ENCODE data around the gene LMBRD1.
"Not testable (repeated sequence)": the region's sequence is repeated elsewhere in the genome, so short reads cannot be mapped to it uniquely, and the experiment has no call there.

Gene LMBRD1

DNA sequence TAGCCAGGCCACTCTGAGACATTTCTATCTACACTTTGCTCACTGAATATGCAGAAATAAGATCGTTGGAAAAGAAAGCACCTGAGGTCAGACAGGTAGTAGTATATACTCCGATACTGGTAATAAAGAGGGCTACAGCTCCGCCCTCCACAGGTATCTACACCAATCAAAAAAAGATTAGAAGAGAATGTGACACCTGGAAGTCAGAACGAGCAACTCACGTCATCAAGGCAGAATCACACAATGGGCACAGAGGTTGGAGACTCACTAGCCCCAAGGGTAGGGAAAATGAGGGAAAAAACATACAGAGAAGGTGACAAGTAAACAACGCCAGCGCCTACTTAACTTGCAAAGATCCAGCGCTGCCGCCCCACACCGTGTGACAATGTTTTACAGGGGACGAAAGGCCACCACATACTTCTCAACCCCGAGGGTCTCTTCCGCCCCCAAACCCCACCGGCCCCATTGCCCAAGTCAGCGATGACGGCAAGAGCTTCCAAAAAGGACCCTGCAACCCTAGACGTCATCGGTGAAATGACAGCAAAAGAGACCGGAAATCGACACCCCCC is 653 bp downstream of the LMBRD1 start:
- no peak for DNase-seq

DNA sequence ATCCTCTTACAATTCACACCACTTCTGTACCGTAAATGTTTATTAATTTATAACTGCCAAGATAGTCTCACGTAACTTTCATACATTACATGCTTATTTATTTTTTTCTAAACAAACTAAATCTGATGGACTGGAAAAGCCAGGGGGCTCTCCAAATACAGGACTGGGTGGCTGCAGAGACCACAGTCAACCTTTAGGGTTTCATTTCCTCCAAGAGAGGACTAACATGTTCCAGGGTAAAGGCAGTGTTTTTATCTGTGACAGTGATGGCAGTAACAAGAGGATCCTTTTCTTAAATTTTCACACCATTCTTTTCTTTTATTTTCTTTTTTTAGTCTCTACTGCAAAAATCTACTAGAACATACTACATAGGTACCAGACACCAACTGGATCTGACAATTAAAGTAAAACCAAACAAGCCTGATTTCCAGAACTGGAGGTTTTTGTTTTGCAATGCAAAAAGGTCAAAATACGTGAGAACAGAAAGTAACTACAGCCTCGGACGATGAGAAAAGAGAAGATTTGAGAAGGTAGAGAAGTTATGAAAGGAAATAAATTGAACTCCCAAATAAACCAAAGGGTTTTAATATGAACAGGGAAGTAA is 1.2 kb downstream of the LMBRD1 start:
- DNase-seq, result no peak

DNA sequence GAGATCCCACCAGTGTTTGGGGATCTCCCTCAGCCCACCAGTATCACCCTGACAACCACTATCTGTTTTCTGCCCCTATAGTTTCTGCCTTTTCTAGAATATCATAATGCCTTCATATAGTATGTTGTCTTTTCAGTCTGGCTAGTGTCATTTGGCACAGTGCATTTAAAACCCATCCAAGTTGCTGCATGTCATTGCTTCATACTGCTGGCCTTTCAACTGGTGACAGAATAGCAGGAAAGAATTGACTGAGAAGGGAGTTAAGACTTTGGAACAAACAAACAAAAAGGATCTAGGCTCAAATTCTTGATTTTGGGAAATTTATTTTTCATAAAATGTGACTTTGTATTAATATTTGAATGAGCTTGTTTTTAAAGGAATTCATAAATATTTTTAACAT is 4.5 kb downstream of the LMBRD1 start:
- DNase-seq, result no peak

DNA sequence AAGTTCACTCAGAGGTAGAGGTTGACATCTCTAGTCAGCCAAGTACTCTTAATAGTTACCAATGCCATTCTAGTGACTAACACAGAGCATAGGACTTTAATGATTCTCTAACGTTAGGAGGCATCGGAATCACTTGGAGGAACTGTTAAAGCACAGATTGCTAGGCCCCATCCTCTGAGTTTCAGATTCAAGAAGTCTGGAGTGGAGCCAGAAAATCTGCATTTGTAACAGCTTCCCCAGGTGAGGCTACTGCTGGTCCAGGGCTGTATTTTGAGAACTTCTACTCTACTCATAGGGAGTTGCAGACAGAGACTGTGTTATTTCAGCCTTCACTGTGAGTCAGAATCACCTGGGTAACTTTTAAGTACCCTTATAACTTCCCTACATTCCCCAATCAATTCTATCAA is 5.7 kb downstream of the LMBRD1 start:
- DNase-seq, result no peak

DNA sequence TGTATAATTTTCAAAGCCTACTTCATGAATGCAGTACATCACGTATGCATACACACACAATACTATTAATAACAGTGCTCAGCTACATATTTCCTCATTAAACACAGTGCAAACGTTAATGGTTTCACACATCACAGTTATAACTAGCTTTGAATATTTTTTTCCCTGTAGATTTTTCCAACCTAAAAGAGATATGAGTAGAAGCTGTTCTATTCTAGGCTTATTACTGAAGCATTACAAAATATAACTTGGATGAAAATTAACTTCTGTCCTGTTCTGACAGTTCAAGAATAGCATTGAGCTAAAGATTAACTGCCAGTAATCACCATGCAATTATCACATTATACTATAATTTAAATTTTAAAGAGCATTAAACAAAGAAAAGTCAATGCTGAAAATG is 6.2 kb downstream of the LMBRD1 start:
- DNase-seq, result no peak

DNA sequence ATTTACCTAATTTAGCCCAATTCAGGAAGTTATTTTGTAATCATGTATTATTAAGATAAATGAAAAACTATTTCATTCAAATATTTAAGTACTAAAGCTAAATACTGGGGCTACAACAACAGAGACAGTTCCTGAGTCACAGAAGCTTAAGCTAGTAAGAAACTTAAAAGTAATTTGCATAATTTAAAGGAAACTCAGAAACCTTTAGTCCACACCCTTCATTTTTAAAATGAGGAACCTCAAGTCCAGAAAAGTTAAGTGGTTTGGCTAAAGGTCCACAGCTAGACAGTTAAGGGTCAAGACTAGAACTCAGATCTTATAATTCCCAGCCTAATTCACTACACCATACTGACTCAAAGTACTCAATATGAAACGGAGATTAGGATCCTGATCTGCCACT is 7.2 kb downstream of the LMBRD1 start:
- DNase-seq, result no peak

DNA sequence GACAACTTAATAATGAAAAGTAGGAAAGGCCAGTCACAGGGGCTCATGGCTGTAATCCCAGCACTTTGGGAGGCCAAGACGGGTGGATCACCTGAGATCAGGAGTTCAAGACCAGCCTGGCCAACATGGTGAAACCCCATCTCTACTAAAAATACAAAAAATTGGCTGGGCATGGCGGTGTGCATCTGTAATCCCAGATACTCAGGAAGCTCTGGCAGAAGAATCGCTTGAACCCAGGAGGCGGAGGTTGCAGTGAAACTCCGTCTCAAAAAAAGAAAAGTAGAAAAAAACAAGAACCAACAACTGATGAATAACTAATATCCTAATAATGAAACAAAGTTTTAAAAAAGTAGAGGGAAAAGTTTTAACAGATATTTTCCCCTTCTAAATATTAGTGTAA is 9.4 kb downstream of the LMBRD1 start:
- DNase-seq, result not testable (repeated sequence)

DNA sequence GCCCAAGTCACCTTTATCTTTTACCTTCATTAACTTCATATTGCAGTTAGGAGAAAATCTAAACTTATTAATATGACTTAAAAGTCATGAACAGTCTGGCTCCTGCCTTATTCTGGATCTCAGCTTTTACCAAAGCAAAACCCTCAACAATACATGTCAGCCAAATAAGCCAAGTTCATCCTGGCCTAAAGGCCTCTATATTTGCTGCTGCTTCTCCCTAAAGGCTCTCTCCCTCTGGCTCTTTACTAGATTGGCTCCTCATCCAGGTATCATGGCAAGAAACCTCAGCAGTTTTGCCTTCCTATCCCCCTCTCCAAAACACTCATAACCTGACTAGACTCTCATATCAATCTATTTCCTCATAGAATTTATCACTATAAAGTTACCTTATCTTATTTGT is 11.1 kb downstream of the LMBRD1 start:
- no peak for DNase-seq

DNA sequence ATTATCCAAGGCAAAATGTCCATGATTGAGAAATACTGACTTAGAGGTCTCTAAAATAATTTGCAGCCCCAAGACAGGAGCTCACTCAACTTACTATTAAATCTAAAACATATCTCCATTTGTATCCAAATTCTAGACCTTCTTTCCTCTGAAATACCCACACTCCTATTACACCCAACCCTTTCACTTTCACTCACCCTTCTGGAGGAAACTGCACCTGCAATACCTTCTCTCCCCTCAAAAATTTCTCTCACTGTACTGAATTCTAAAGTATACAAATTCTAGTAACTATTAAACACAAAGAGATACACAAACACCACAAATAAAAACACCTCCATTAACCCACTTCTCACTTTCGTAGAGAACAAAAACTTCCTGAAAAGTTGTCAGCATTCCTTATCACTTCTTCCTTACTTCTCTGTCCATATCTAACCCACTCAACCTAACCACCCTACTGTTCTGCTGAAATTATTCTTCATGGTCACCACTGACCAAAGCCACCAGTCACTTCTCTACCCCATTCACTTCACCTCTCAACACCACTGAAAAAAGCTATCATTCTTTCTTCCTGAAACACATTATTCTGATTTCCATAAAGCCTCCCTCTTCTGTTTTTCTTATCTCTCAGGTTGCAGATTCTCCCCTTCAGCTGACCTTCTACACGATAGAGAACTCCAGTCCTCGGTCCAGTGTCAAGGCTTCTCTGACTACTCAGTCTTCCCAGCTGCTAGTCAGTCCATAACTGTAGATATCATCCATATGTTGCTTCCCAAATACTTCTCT is 12.0 kb downstream of the LMBRD1 start:
- DNase-seq, result no peak

DNA sequence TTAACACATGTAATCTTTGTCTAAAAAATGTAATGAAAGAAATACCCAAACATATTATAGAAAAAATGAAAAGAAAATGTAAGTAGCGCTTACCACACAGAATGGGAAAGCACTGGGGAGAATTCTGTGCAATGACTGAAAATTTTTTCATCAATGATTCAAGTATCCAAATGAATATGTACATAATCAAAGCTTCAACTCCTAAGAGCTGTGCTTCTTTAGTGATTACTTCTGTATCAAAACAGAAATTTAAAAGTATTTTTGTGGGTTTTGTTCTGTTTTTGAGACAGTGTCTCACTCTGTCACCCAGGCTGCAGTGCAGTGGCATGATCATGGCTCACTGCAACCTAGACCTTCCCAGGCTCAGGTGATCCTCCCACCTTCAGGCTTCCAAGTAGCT is 13.7 kb downstream of the LMBRD1 start:
- no peak for DNase-seq

DNA sequence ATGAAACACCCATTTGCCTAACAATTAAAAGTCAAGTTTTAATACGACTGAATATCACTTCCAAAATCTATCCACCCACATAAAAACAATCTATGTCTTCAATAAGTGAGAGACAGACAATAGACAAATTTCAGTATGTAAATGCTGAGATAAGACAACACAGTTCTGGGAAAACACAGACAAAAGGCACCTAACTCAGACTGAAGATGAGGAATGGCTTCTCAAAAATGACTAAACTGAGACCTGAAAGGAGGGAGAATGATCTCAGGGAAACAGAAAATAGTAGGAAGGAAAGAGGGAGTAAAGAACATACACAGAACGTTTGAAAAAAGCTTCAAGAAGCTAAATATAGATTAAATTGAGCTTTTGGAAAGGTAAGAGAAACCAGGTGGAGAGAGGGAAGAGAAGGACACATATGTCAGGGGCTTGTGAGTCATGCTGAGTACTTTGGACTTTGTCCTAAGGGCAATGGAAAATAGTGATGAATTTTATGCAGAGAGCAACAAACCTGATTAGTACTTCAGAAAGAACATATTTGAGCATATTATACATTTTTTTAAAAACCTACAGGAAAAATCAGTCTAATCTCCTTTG is 16.1 kb downstream of the LMBRD1 start:
- no peak for DNase-seq

DNA sequence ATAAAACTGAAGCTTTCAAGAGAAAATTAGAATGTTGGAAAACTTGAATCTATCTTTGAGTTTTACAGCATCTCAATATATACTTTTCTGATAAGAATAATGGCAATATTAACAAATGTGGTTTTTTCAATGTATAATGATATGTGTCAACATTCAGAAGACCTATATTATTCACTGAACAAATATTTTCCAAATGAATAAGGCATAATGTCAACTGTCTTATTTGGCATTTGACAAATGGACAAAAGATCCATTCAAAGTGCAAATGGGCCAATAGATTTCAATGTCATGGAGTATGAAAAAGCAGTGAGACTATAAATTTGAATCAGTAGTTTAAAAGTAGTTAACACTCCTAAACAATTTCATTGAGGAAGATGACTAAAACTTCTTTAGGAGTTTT is 20.9 kb downstream of the LMBRD1 start:
- DNase-seq, result no peak

DNA sequence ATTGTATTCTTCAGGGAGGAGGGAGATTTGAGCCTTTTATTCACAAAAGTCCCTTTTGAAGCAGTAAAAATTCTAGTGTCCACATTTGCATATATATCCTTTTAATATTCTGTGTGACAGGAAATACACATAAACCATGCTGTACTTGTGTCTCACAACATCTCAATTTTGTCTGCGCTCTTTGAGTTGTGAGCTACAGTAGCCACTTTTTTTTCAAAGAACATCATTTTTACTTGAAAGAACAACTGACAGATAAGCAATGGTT is 21.3 kb downstream of the LMBRD1 start:
- no peak for DNase-seq

DNA sequence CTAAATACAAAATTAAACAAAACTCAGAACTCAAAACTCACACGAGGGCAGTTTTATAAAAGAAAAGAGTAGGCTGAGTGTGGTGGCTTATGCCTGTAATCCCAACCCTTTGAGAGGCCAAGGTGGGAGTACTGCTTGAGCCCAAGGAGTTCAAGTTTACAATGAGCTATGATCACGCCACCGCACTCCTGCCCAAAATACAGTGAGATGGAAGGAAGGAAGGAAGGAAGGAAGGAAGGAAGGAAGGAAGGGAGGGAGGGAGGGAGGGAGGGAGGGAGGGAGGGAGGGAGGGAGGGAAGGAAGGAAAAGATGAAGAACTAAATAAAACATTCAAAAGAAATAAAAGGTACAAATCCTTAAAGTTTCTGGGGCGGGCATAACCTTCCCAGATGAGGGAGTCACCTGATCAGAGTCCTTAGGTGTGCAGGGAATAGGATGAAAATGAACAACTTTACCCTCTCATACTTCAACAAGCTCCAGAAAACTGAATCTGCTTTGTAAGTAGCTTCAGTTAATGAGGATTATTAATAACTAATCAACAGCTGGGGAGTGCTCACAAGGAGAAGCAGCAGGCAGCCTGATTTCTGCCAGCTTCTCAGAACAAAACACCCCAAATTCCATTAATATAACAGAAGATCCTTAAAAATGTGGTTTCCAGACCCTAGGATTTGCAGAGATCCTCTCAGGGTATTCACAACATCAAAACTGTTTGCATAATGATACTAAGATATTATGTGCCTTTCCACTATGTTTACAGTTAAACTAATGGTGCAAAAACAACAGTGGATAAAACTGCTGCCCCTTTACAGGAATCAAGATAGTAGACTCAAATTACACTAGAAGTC is 21.8 kb downstream of the LMBRD1 start:
- DNase-seq, result no peak

DNA sequence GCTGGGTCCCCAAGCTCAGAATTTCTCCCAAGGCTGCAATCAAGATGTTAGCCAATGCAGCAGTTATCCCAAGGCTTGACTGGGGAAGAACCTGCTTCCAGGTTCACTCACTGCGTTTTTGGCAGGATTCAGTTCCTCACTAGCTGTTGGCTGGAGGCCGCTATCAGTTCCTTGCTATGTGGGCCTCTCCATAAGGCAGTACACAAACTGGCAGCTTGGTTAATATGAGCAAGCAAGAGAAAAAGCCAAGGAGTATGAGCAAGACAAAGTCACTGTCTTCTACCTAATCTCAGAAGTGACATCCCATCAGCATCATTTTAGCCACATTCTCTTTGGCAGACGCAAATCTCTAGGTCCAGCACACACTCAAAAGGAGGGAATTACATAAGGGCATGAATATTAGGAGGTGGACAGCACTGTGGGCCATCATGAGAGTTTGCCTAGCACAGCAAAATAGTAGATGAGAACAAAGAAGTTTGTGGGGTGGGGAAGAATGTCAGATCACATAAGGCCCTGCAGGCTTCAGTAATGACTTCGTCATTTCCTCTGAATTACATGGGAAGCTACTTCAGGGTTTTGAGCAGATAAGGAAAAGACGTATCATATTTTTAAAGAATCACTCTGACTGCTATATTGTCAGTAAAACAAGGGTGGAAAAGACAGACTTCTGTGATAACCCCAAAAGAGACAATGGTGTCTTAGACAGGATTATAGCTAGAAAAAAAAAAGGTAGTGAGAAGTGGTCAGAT is 25.5 kb downstream of the LMBRD1 start:
- no peak for DNase-seq

DNA sequence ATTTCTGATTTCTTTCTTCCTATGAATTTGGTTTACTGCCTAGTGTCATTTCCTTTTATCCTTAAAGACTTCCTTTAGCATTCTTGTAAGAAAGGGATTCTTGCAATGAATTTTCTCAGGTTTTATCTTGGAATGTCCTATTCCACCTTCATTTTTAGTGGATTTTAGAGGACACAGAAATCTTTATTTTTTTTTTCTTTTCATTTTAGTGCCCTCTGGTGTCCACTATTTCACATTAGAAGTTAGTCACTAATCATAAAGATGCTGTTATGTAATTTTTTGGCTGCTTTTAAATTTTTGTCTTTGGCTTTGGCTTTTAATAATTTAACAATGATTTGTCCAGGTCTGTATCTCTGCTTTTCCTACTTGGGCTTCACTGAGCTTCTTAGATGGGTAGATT is 28.1 kb downstream of the LMBRD1 start:
- no peak for DNase-seq

DNA sequence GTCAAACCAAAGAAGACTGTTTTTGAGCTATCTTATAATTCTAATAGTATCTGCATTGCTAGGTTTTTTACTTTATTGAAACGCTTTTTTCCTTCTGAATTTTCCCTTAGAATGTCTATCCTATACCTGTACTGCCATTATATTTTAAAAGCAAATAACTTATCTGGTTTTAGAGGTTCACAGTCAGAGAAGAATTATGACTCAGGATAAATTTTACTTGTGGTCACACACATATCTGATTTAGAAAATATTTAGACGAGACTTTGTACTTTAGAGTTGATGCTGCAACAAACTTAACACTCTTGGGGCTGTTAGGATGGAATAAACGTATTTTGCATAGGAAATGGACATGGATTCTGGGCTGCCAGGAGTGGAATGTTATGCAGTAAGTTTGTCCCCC is 33.0 kb downstream of the LMBRD1 start:
- no peak for DNase-seq

DNA sequence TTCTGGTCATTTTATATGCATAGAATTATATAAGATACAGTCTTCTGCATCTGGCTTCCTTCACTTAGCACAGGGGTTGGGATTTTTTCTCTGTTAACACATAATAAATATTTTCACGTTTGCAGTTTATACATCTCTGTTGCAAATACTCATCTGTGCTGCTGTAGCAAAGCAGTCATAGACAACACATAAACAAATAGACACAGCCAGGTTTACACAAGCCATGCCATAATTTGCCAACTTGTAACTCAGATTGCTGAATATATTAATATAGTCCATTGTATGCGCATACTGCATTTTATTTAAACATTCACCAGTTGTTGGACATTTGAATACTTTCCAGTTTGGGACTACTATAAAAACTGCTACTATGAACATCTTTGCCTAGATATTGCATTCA is 35.0 kb downstream of the LMBRD1 start:
- DNase-seq, result no peak

DNA sequence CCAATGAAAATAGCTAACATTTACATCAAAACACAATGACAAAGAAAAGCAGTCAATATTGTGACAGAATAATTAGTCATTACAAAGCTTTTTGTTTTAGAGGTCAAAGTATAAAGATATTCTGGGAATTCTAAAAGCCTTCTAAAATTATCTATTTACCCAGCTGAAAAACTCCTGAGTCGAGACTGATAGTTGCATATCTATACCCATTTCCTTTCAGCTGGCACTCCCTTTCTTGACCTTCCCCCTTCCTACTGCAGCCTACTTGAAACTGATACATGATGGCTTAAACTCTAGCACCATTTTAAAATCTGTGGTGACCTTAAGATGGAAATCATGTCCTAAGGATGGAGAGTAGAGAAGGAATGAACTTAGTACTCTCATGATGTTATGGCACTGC is 38.6 kb downstream of the LMBRD1 start:
- no peak for DNase-seq

DNA sequence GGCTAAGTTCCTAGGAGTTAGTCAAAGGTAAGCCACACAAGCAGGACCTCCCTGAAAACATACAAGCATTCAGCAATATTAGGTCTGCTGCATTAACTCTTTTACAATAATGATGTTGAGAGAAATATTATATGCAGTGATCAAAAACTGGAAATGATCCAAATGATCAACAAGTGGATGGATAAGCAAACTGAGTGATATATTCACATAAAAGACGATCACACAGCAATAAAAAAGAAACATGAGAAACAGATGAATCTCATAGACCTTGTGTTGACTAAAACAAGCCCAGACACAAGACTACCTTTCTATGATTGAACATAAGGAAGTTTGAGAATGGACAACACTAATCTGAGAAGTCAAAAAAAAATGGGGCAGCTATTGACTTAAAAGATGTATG is 39.9 kb downstream of the LMBRD1 start:
- no peak for DNase-seq

DNA sequence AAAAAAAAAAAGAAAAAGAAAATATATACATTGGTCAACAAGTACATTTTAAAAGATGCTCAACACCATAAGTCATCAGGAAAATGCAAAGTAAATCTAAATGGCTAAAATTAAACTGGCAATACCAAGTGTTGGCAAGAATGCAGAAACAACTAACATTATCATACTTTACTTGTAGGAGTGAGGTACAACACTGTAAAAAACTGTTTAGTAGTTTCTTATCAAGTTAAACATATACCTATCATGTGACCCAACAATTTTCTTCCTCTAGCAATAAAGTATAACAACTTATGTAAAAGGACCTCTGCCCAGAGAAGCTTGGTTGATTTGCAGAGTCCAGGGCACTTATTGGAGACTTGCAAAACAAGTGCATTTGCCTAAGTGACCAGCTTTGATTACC is 40.4 kb downstream of the LMBRD1 start:
- DNase-seq, result no peak

DNA sequence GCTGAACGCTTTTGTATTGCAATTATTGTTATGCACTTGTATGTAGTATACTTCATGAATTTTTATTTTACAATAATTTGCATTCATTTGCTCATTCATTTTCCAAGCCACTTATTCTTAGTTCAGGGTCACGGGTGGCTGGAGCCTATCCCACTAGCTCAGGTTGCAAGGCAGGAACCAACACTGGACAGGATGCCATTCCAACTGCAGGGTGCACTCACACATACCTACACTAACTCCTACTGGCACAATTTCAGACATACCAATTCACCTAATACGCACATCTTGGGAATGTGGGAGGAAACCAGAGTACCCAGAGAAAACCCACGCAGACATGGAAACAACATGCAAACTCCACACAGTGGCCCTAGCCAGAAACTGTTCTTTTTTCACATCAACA is 61.8 kb downstream of the LMBRD1 start:
- no peak for DNase-seq

DNA sequence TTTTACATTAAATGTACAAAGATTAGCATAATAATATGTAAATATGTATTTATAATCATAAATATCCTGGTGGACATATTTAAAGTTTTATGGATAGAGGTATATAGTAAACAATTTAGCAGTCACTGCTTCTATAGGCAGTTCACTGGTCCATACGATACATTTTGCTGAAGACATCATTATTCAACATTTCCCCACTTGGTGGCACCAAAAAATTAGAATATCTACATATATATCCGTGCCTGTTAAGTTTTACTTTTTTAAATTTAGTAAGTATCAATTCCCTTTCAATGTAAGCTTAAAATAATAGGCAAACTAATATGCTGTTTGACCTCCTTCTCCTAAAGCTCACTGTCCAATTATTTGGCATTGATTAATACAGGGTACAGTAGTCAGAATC is 64.2 kb downstream of the LMBRD1 start:
- no peak for DNase-seq

Data from stimulated activated CD4-positive, alpha-beta T cell treated with anti-CD3 and anti-CD28 coated beads, Interleukin-12 subunit alpha, Interleukin-12 subunit beta, amount 100 ng/mL, for 4 hours (primary cell).